ENCODE data around the gene JPH4.
A peak's percentile ranks its signal among the peaks of the same experiment; 100 is the strongest.

JPH4 gene

DNA sequence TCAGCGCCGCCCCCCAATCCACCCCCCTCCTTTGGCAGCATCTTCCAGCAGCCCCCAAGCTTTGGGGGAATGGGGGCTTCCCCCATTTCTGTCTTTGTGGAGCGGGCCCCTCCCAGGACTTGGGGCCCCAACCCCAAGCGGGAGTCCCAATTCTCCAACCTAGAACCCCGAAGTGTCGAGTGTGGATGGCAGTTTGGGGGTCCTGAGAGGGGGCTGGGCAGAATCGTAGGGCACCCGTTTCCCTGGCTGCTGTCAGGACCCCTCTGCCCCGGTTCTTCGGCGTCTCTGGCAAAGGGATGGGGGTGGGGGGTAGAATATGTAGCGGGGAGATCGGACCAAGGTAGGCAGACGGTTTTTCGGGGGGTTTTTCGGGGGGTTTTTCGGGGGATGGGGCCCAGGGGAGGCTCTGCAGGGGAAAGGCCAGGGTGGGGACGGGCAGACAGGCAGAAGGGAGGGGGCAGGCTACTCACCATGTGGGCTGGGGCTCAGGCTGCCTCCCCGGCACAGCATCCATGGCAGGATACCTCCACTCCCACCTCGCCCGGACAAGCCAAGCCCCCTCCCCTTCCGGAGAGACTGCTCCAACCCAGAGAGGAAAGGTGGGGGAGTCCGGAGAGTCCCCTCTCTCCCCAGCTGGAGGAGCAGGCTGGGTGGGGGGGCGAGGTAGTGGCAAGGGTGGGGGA lies 739 bp downstream of the JPH4 start:
- no peak for DNase-seq

DNA sequence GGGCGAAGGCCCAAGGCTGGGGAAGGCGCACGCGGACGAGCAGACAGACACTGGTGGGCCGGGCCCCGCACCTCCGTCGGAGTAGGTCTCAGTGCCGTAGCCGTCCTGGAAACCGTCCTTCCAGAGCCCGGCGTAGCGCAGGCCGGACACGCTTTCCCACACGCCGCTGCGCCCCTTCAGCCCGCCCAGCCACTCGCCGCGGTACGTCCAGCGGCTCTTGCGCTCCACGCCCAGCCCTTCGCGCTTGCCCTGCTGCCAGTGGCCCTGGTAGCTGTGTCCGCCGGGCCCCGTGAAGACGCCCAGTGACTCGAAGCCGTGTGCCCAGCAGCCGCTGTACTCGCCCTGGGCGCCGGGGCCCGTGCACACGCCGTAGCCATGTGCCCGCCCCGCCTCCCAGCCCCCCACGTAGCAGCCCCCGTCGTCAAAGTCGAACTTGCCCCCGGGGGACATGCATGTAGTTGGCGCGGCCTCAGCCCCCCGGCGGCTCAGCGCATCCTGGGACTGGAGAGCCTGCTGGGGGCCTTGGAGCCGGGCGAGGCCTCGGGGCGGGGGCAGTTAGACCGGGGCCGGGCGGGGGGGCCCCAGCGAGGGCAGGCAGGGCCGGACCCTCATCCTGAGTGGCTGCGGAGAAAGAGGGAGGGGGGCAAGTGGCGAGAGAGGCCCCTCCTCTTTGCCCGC lies 1.4 kb downstream of the JPH4 start:
- DNase-seq = no peak

- DNase-seq = no peak
Measured at GRCh38 chr14:23573384-23574015, 5.1 kb downstream of the JPH4 start.

GRCh38 chr14:23572836-23573235 lies 5.8 kb downstream of the JPH4 start:
- DNase-seq = no peak

- no peak for DNase-seq
Measured at GRCh38 chr14:23572524-23572828, 6.1 kb downstream of the JPH4 start.

DNA sequence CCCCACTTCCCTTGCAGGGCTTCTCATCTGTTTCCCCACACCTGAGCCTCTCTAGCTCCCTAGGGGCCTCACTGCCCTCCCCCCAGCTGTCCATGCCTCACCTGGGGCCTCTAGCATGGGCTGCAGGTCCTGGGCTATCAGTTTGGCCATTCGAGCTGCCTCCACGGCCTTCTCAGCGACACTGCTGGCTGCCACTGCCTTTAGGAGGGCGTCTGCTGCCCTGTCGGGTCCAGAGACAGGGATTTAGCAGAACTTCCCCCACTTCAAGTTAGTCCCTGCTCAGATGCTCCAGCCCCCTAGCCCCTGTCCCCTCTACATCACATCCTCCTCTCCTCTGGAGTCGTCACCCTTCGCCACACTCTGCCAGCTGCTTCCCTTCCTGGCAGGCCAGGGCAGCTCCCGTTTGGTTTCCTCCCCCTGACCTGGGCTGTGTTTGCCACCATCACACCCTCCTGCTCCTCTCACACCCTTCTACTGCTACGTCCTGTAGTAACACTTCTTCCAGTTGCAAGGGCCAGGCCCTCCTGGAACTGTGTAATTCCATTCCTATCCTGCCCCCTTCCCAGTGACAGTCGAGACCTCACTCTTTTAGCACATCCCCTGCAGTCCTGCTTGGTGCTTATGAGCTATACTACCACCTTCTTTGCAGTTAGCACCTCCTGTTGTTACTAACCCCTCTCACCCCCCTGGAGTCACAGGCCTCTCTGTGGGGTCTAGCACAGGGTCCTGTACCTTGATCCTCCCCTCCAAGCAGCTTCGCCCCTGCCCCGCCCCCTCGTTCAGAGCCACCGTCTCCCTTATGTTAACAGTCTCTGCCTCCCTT lies 6.7 kb downstream of the JPH4 start:
- DNase-seq = no peak

GRCh38 chr14:23570806-23571483 lies 7.6 kb downstream of the JPH4 start:
- DNase-seq = no peak

DNA sequence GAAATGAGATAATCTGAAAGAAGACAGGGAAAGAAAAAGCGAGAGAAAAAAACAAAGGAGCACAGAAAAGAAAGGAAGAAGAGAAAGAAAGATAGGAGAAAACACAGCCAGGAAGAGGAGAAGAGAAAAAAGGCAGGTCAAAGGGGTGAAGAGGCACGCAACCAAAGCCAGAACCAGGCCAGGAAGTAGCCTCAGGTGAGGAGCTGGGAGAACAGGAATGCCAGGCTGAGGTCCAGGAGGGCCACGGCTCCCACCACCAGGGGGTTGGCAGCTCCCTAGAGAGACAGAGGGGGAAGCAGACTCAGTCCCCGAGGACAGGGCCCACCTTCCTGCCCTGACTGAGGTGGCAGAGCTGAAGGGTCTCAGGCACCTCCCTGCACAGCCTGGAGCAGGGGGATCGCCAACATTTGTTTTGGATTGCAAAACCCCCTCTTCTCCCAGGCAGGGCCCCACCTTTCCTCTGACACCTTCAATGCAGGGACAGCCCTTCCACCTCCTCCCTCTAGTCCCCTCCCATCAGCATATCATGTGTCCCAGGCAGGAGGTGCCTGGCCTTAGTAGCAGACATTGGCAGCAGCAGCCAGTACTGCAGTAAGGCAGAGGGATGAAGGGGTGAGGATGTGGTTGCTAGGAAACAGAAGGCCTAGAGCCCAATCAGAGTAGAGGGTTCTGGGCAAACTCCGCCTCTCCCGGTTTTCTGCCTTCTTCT lies 9.0 kb downstream of the JPH4 start:
- no peak for DNase-seq

- no peak for DNase-seq
Measured at GRCh38 chr14:23568600-23569331, 9.8 kb downstream of the JPH4 start.

GRCh38 chr14:23568021-23568599 lies 10.5 kb downstream of the JPH4 start:
- DNase-seq = no peak

- peak; percentile 90 for DNase-seq
Measured at GRCh38 chr14:23567186-23568020, 11.2 kb downstream of the JPH4 start, which contains the start of gene AP1G2. AP1G2 (minus strand) TSS chr14:23567791; CDS start chr14:23567314, 477 bp downstream.

- no peak for DNase-seq
Measured at GRCh38 chr14:23566778-23567185, 11.8 kb downstream of the JPH4 start.

DNA sequence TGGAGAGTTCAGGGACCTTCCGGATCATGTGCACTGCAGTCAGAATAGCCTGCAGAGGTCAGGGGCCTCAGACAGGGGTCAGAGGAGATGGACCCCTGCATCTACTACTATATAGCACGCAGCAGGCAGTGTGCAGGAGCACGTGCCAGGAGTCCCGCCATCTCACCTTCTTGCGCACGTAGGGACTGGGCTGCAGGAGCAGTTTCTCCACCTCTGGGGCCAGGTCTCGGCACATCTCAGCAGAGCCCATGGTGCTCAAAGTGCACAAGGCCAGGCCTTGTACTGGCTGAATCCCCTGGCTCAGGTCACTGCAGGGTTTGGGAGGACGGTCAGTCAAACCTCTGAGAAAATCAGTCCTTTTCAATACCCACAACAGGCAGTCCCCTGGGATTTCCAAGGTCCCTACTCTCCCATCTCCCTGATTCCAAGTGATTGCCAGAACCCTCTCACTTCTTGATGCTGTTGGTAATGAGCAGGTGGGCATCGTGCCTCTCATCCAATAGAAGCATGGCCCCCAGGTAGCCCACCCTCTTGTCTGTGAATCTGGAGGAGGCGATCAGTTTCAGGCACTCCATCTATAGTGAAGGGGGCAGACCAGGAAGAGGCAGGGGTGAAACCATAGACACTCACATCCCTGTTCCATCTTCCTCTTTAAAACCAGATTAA lies 12.3 kb downstream of the JPH4 start:
- DNase-seq = no peak

DNA sequence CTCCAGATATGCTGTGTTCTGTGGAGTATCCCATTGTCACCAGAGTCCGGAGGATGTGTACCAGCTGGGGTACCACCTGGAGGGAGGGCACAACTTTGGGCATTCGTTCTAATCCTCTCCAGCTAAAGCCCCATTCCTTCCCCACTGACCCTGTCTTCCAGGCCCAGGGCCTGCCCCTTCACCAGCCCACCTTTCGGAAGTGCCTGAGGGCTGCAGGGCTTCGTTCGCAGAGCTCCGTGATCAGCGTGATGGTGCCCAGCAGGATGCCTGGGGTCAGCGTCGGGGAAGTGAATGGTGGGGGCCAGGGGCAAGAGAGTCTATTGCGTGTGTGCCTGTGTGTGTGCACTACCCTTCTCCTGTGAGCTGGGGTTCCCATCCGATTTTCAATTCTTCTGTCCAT lies 13.0 kb downstream of the JPH4 start:
- no peak for DNase-seq

DNA sequence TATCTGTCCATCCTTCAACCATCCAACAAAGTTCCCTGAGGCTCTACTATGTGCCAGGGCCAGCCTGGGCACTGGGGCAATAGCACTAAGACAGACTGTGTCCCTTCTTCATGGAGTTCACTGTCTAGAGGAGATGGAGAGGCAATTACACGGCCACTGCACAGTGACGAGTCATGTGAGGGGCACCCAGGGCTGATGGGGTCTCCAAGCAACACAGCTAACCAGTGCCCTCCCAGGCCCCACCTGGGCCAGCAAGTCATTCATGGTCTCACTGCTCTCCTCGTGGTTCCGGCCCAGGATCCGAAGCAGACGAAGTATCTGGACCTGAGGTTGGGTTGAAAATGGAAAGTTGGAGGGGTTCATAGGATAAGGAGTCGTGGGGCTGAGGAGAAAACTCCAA lies 13.7 kb downstream of the JPH4 start:
- DNase-seq = no peak

DNA sequence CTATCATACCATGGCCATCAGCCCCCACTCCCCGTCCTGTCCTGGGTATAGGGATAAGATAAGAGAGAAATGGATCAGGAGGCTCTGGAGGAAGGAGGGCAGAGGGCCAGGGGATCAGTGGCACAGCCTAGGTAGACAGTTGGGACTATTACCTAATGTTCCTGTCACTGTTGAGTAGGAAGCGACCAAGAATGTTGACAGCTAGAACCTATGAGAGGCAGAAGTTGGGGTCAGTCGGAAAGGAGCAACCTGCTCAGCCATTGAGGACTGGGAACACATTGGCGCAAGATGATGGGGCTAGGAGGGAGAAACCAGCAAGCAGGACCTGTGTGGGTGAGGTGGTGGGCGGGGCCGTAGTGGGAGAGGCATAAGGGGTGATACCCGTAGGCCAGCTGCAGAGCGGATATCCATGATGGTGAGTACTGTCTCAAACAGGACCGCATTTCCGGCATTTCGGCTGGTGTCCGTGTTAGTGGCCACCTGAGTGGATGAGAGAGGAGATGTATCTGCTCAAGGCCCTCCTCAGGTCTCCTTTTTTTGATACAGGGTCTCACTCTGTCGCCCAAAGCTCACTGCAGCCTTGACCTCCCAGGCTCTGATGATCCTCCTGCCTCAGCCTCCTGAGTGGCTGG lies 14.3 kb downstream of the JPH4 start:
- no peak for DNase-seq

- no peak for DNase-seq
Measured at GRCh38 chr14:23563473-23564180, 15.0 kb downstream of the JPH4 start.

GRCh38 chr14:23562822-23563472 lies 15.6 kb downstream of the JPH4 start:
- peak; percentile 63 for DNase-seq

Measured in CD4-positive, alpha-beta T cell treated with Interleukin-4 for 4 hours (primary cell).